Transverse colon (tissue), 4 donors: ENCODE measurements around the gene IRX5. TPM values are rescaled to one million over a fixed set of nuclear protein-coding genes. Genes with fewer than 3 reads are reported as not detected.

Experiments used
- DNase-seq: peaks from one replicate; pipeline ENCODE4 v3.0.0-alpha.2; 2019
- H3K27ac ChIP-seq, 4 donors: fragments of 200-600 bp; sonication (generic); 2 replicates each; pipeline ENCODE4 v1.5.1; 2016 to 2018; ENCODE audit warnings: inconsistent platforms in 4 of 4
- H3K27me3 ChIP-seq: fragments of 200-600 bp; sonication (generic); 2 replicates; pipeline ENCODE4 v1.5.1; 2017; ENCODE audit warnings: inconsistent platforms
- H3K36me3 ChIP-seq, 4 donors: fragments of 200-600 bp; sonication (generic); 2 replicates each; pipeline ENCODE4 v1.5.1; 2017 to 2019; ENCODE audit warnings: inconsistent platforms in 4 of 4
- H3K4me1 ChIP-seq, 4 donors: fragments of 200-600 bp; sonication (generic); 2 replicates each; pipeline ENCODE4 v1.5.1; 2017 to 2020; ENCODE audit warnings: inconsistent platforms in 4 of 4
- H3K4me3 ChIP-seq, 4 donors: fragments of 200-600 bp; sonication (generic); 1 replicate in 1 of 4; 2 replicates in 3 of 4; pipeline versions ENCODE4 v1.5.1 to v1.6.1; 2017 to 2019; ENCODE audit warnings: inconsistent platforms in 4 of 4
- H3K9me3 ChIP-seq, 2 donors: fragments of 200-600 bp; sonication (generic); 2 replicates each; pipeline ENCODE4 v1.5.1; 2017 to 2019; ENCODE audit warnings: inconsistent platforms in 2 of 2
- EP300 ChIP-seq: sonication (generic); formaldehyde crosslinking; IDR thresholded peaks from one replicate; pipeline ENCODE4 v1.6.1; 2017; ENCODE audit warnings: antibody characterized with exemption, low read depth
- POLR2A ChIP-seq: fragments of 450-650 bp; IDR thresholded peaks from one replicate; pipeline ENCODE4 v1.6.1; 2016; ENCODE audit warnings: antibody characterized with exemption, mild to moderate bottlenecking, moderate library complexity
- POLR2AphosphoS5 ChIP-seq, 3 donors: sonication (generic); formaldehyde crosslinking; IDR thresholded peaks; one replicate each; pipeline ENCODE4 v1.6.1; 2016; ENCODE audit warnings: antibody characterized with exemption in 3 of 3
- WGBS, 2 donors: methylation state at CpG; one replicate each; pipeline ENCODE4 v1.1.5; 2018; ENCODE audit warnings: low coverage in 1 of 2; 5-methylcytosine and 5-hydroxymethylcytosine counted together
- in situ Hi-C, 4 donors: fragments of 200-750 bp; cut with MboI; loops; one replicate each; pipeline versions ENCODE4 v1.15.0 to v1.15.1; 2017; ENCODE audit warnings: low sequenced_read_pairs in 3 of 4, low pct_ligation_motif_present in 1 of 4, low pct_unique_long_range_greater_than_20kb in 1 of 4
- intact Hi-C: fragments of 100-400 bp; cut with DNase I; formaldehyde crosslinking; loops from one replicate; pipeline ENCODE4 v1.15.1; 2023; ENCODE audit warnings: low total_unique reads
- total RNA-seq, 4 donors: library from RNA; depleted of rRNA; stranded (reverse); fragments of >200 nt; gene quantifications; one replicate each; pipeline ENCODE4 v1.1.0, GENCODE V29; 2016
- TF ChIP-seq, protein P1 (sequence below), 5 experiments: fragments of 200-600 bp in 3 of 5; fragments of 450-650 bp in 2 of 5; sonication (generic) in 3 of 5; IDR thresholded peaks; 1 replicate in 2 of 5; 2 replicates in 3 of 5; pipeline ENCODE4 v1.5.1; 2016 to 2017; ENCODE audit warnings: antibody characterized with exemption in 5 of 5, inconsistent platforms in 3 of 5, mild to moderate bottlenecking in 2 of 5, moderate library complexity in 1 of 5

IRX5 gene
- total RNA-seq, 4 donors from 2014 or later = not detected

DNA sequence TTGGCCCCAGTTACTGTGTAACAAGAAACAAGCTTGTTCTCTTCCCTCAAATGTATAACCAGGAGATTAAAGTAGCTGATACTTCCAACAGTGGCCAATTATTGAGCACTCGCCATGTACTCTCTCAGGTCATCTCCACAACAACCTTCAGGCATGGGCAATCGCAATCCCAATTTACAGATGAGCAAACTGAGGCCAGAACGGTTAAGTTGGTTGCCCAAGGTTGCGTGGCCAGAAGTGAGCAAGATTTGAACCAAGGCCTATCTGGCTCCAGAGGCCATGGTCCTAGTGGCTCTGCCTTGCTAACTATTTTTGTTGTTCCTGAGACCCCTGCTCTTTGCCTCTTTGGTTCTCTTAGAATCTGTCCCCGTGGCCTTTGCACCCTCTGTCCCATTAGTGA is 33.6 kb downstream of the IRX5 start:
- H3K4me1 ChIP-seq = no peaks in the 10 kb centered on the region
- no peaks in the 10 kb centered on the region for H3K27me3 ChIP-seq
- intact Hi-C loops (no loop called here), in situ Hi-C loops (no loop called here)
- 81 to 88% methylated on average over 3 to 5 of the region's 5 CpGs for WGBS, 2 donors
- no peaks in the 10 kb centered on the region for H3K9me3 ChIP-seq
- TF ChIP-seq POLR2A (no peak), POLR2AphosphoS5 (IDR thresholded peaks at IDR 0.05) (no peak), EP300 (no peak)
- TF ChIP-seq, protein P1, sequence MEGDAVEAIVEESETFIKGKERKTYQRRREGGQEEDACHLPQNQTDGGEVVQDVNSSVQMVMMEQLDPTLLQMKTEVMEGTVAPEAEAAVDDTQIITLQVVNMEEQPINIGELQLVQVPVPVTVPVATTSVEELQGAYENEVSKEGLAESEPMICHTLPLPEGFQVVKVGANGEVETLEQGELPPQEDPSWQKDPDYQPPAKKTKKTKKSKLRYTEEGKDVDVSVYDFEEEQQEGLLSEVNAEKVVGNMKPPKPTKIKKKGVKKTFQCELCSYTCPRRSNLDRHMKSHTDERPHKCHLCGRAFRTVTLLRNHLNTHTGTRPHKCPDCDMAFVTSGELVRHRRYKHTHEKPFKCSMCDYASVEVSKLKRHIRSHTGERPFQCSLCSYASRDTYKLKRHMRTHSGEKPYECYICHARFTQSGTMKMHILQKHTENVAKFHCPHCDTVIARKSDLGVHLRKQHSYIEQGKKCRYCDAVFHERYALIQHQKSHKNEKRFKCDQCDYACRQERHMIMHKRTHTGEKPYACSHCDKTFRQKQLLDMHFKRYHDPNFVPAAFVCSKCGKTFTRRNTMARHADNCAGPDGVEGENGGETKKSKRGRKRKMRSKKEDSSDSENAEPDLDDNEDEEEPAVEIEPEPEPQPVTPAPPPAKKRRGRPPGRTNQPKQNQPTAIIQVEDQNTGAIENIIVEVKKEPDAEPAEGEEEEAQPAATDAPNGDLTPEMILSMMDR (IDR thresholded peaks at IDR 0.05) = no peak
- H3K36me3 ChIP-seq = no peaks in the 10 kb centered on the region
- H3K4me3 ChIP-seq = no peak overlapping the region
- no peak for DNase-seq
- no peak overlapping the region for H3K27ac ChIP-seq

DNA sequence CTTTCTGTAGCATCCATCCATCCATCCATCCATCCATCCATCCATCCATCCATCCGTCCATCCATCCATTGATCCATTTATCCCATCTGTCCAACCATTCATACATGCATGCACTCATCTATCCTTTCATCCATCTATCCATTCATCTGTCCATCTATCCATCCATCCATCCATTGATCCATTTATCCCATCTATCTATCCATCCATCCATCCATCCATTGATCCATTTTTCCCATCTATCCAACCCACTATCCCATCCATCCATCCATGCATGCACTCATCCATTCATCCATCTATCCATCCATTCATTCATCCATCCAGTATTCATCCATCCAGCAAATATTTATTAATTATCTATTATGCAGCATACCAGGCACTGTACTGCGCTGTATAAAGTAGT is 34.8 kb downstream of the IRX5 start:
- in situ Hi-C loops (no loop called here), intact Hi-C loops (no loop called here)
- Histone ChIP-seq H3K36me3 (no peaks in the 10 kb centered on the region), H3K27me3 (no peaks in the 10 kb centered on the region), H3K4me3 (no peak overlapping the region), H3K4me1 (no peaks in the 10 kb centered on the region), H3K9me3 (no peaks in the 10 kb centered on the region), H3K27ac (no peak overlapping the region)
- DNase-seq = no peak
- TF ChIP-seq POLR2AphosphoS5 (IDR thresholded peaks at IDR 0.05) = no peak
- no peak for TF ChIP-seq EP300
- no peak for TF ChIP-seq POLR2A
- TF ChIP-seq, protein P1 (IDR thresholded peaks at IDR 0.05) = no peak
- 76 to 83% methylated on average over 2 of the region's 2 CpGs for WGBS, 2 donors

DNA sequence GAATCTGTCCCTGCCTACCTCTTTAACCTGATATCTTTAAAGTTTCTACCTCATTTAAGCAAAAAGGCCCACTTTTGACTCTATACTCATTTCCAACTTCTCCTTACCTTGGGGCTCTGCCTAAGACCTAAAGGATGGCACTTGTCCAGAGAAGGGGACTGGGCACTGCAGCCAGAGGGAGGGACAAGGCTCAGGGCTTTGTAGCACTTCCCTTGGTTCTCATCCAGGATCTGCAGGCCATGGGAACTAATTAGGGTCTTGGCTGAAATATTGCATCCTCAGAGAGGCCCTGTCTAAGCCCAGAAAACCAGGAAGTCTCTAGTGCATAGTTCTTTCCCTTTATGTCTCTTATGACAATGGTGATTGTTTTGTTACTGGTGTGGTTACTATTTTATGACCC is 37.3 kb downstream of the IRX5 start:
- no peaks in the 10 kb centered on the region for H3K36me3 ChIP-seq
- H3K4me3 ChIP-seq = no peak overlapping the region
- no peak for DNase-seq
- H3K9me3 ChIP-seq = no peaks in the 10 kb centered on the region
- in situ Hi-C loops (no loop called here), intact Hi-C loops (no loop called here)
- no peaks in the 10 kb centered on the region for H3K27me3 ChIP-seq
- no peak overlapping the region for H3K27ac ChIP-seq
- H3K4me1 ChIP-seq = no peaks in the 10 kb centered on the region
- TF ChIP-seq EP300 (no peak), POLR2A (no peak), POLR2AphosphoS5 (IDR thresholded peaks at IDR 0.05) (no peak)
- TF ChIP-seq, protein P1 (IDR thresholded peaks at IDR 0.05) = no peak

DNA sequence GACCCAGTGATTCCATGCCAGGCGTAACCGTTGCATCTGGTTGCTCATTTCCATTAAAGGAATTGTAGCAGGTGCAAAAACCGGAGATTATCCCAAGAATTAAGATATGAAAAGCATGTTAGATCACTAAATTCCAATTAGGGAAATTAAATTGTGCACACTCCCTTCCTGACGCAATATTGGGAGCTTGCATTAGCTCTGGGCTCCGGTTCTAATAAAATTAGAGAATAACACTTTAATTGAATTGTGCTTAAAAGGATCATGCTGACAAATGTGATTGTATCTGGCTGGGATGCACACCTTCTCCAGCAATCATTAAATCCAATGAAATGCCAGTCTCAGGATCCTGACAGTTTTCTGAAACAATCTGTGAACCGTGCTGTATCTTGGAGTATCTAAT is 38.1 kb downstream of the IRX5 start:
- no peaks in the 10 kb centered on the region for H3K9me3 ChIP-seq
- no peaks in the 10 kb centered on the region for H3K4me1 ChIP-seq
- H3K36me3 ChIP-seq = no peaks in the 10 kb centered on the region
- intact Hi-C loops (no loop called here), in situ Hi-C loops (no loop called here)
- DNase-seq = no peak
- no peak overlapping the region for H3K27ac ChIP-seq
- TF ChIP-seq, protein P1 (IDR thresholded peaks at IDR 0.05) = no peak
- TF ChIP-seq POLR2AphosphoS5 (IDR thresholded peaks at IDR 0.05) (no peak), EP300 (no peak), POLR2A (no peak)
- H3K4me3 ChIP-seq = no peak overlapping the region
- WGBS, 2 donors = 73 to 81% methylated on average over 2 to 6 of the region's 6 CpGs
- no peaks in the 10 kb centered on the region for H3K27me3 ChIP-seq
